ENCODE results near the gene CD70. TPM values are rescaled to one million over a fixed set of nuclear protein-coding genes. Genes with fewer than 3 reads are reported as not detected.

The CD70 gene
- total and polyA plus RNA-seq, 4 donors, result 0.22 to 0.57 (median 0.34) TPM

DNA sequence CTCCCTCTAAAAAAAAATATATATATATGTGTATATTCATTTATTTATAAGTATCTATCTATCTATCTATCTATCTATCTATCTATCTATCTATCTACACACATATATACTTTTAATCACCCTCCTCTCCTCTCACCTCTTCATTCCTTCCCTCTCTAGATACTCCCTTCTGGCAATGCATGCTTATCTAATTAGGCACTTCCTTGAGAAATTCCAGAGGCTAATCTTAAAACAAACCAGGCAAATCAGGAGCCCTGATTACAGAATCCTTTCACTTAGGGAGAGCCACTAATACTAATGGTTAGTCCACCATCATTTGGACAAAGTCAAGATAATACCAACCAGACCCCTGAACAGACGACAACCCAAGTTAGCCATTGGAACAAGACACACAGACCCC is 17.6 kb downstream of the CD70 start:
- no peak overlapping the region for H3K27ac ChIP-seq (ENCODE audit: low read depth in 1 of 2, low read length in 1 of 2)
- H3K4me3 ChIP-seq, result no peak overlapping the region
- WGBS, 2 donors, result 76 to 97% methylated on average over 1 of the region's 1 CpG
- no peak for DNase-seq
- H3K36me3 ChIP-seq (ENCODE audit: control insufficient read depth in 4 of 4, insufficient read depth in 4 of 4, low read length in 4 of 4), result no peaks in the 10 kb centered on the region
- TF ChIP-seq, protein P1, sequence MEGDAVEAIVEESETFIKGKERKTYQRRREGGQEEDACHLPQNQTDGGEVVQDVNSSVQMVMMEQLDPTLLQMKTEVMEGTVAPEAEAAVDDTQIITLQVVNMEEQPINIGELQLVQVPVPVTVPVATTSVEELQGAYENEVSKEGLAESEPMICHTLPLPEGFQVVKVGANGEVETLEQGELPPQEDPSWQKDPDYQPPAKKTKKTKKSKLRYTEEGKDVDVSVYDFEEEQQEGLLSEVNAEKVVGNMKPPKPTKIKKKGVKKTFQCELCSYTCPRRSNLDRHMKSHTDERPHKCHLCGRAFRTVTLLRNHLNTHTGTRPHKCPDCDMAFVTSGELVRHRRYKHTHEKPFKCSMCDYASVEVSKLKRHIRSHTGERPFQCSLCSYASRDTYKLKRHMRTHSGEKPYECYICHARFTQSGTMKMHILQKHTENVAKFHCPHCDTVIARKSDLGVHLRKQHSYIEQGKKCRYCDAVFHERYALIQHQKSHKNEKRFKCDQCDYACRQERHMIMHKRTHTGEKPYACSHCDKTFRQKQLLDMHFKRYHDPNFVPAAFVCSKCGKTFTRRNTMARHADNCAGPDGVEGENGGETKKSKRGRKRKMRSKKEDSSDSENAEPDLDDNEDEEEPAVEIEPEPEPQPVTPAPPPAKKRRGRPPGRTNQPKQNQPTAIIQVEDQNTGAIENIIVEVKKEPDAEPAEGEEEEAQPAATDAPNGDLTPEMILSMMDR (IDR thresholded peaks at IDR 0.05; ENCODE audit: control extremely low read depth, extremely low read depth), result no peak
- H3K9me3 ChIP-seq (ENCODE audit: control insufficient read depth in 4 of 4, insufficient read depth in 3 of 4, low read length in 3 of 4), result peaks cover 0 to 4% (median 0%) of the 10 kb centered on the region in 4 donors
- no peak for ATAC-seq (ENCODE audit: insufficient read depth, low FRiP score)
- H3K27me3 ChIP-seq (ENCODE audit: control insufficient read depth in 3 of 3, insufficient read depth in 3 of 3, low read length in 2 of 3), result no peaks in the 10 kb centered on the region
- no peak overlapping the region for H3K9ac ChIP-seq (ENCODE audit: insufficient read depth in 1 of 2, low read length in 2 of 2)
- H3K4me1 ChIP-seq (ENCODE audit: control insufficient read depth in 5 of 5, insufficient read depth in 5 of 5, low read length in 5 of 5), result peaks cover 0 to 2% (median 0%) of the 10 kb centered on the region in 5 donors

DNA sequence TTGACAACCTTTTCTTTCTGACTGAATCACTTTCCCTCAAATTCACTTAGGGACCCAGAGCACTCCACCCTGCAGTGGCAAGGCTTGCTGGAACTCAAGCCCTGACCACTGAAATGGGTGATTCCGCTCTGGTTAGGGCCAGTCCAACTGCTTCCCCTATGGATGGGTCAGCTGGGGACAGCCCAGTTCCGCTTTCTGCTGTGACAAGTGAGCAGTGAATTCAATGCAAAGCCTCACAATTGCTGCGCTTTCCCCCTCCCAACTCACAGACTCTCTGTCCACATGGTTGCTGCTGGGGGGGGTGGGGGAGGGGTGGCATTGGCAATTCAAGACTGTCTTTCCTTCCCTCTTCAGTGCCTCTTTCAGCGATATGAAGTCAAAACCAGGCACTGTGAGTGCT is 18.7 kb downstream of the CD70 start:
- no peak for DNase-seq
- 47 to 50% methylated on average over 4 of the region's 4 CpGs for WGBS, 2 donors
- ATAC-seq (ENCODE audit: insufficient read depth, low FRiP score), result peak; percentile 27

DNA sequence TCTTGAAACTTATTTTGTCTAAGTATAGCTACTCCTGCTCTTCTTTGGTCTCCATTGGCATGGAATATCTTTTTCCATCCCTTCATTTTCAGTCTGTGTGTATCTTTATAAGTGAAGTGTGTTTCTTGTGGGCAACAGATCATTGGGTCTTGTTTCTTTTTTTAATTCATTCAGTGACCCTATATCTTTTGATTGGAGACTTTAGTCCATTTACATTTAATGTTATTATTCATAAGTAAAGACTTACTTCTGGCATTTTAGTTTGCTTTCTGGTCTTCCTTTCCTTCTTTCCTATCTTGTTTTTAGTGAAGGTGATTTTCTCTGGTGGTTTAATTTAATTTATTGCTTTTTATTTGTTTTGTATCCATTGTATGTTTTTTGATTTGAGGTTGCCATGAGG is 19.8 kb downstream of the CD70 start:
- TF ChIP-seq, protein P1 (IDR thresholded peaks at IDR 0.05; ENCODE audit: control extremely low read depth, extremely low read depth), result no peak
- Histone ChIP-seq H3K9me3 (ENCODE audit: control insufficient read depth in 4 of 4, insufficient read depth in 3 of 4, low read length in 3 of 4) (peaks cover 0 to 4% (median 1%) of the 10 kb centered on the region in 4 donors), H3K9ac (ENCODE audit: insufficient read depth in 1 of 2, low read length in 2 of 2) (no peak overlapping the region), H3K27ac (ENCODE audit: low read depth in 1 of 2, low read length in 1 of 2) (no peak overlapping the region), H3K4me3 (no peak overlapping the region), H3K4me1 (ENCODE audit: control insufficient read depth in 5 of 5, insufficient read depth in 5 of 5, low read length in 5 of 5) (no peaks in the 10 kb centered on the region), H3K27me3 (ENCODE audit: control insufficient read depth in 3 of 3, insufficient read depth in 3 of 3, low read length in 2 of 3) (no peaks in the 10 kb centered on the region), H3K36me3 (ENCODE audit: control insufficient read depth in 4 of 4, insufficient read depth in 4 of 4, low read length in 4 of 4) (no peaks in the 10 kb centered on the region)
- ATAC-seq (ENCODE audit: insufficient read depth, low FRiP score) (no peak), DNase-seq (no peak)

More for the DNA sequence above, 18.7 kb downstream of the CD70 start:
- Histone ChIP-seq H3K27me3 (ENCODE audit: control insufficient read depth in 3 of 3, insufficient read depth in 3 of 3, low read length in 2 of 3) (no peaks in the 10 kb centered on the region), H3K4me3 (no peak overlapping the region), H3K4me1 (ENCODE audit: control insufficient read depth in 5 of 5, insufficient read depth in 5 of 5, low read length in 5 of 5) (peaks cover 0 to 2% (median 0%) of the 10 kb centered on the region in 5 donors), H3K9ac (ENCODE audit: insufficient read depth in 1 of 2, low read length in 2 of 2) (no peak overlapping the region), H3K9me3 (ENCODE audit: control insufficient read depth in 4 of 4, insufficient read depth in 3 of 4, low read length in 3 of 4) (peaks cover 0 to 4% (median 0%) of the 10 kb centered on the region in 4 donors), H3K27ac (ENCODE audit: low read depth in 1 of 2, low read length in 1 of 2) (no peak overlapping the region), H3K36me3 (ENCODE audit: control insufficient read depth in 4 of 4, insufficient read depth in 4 of 4, low read length in 4 of 4) (no peaks in the 10 kb centered on the region)
- TF ChIP-seq, protein P1 (IDR thresholded peaks at IDR 0.05; ENCODE audit: control extremely low read depth, extremely low read depth), result no peak

DNA sequence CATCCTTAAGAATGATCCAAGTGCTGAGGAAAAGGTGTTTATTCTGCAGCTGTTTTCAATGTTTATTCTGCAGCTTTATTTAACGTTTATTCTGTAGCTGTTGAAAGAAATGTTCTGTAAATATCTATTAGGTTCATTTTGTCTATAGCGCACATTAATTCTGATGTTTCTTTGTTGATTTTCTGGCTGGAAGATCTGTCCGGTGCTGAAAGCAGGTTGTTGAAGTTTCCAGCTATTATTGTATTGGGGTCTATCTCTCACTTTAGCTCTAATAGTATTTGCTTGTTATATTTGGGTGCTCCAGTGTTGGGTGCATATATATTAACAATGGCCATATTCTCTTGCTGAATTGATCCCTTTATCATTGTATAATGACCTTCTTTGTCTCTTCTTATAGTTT is 20.2 kb downstream of the CD70 start:
- peaks cover 0 to 4% (median 1%) of the 10 kb centered on the region in 4 donors for H3K9me3 ChIP-seq (ENCODE audit: control insufficient read depth in 4 of 4, insufficient read depth in 3 of 4, low read length in 3 of 4)
- no peak for DNase-seq
- no peaks in the 10 kb centered on the region for H3K36me3 ChIP-seq (ENCODE audit: control insufficient read depth in 4 of 4, insufficient read depth in 4 of 4, low read length in 4 of 4)
- H3K27me3 ChIP-seq (ENCODE audit: control insufficient read depth in 3 of 3, insufficient read depth in 3 of 3, low read length in 2 of 3), result no peaks in the 10 kb centered on the region
- no peak overlapping the region for H3K4me3 ChIP-seq
- ATAC-seq (ENCODE audit: insufficient read depth, low FRiP score), result no peak
- H3K9ac ChIP-seq (ENCODE audit: insufficient read depth in 1 of 2, low read length in 2 of 2), result no peak overlapping the region
- 51 to 52% methylated on average over 3 of the region's 3 CpGs for WGBS, 2 donors
- H3K27ac ChIP-seq (ENCODE audit: low read depth in 1 of 2, low read length in 1 of 2), result no peak overlapping the region
- TF ChIP-seq, protein P1 (IDR thresholded peaks at IDR 0.05; ENCODE audit: control extremely low read depth, extremely low read depth), result no peak
- H3K4me1 ChIP-seq (ENCODE audit: control insufficient read depth in 5 of 5, insufficient read depth in 5 of 5, low read length in 5 of 5), result no peaks in the 10 kb centered on the region

Measured in lung (tissue), 12 donors.